NCI-H226 (cell line): Measurements from ENCODE around the gene NAPSA.

Experiments
- DNase-seq: peaks from one replicate; pipeline ENCODE4 v3.0.0-alpha.2; 2015

Gene NAPSA

GRCh38 chr19:50313812-50314536 lies 51.5 kb downstream of the NAPSA start:
- no peak for DNase-seq

DNA sequence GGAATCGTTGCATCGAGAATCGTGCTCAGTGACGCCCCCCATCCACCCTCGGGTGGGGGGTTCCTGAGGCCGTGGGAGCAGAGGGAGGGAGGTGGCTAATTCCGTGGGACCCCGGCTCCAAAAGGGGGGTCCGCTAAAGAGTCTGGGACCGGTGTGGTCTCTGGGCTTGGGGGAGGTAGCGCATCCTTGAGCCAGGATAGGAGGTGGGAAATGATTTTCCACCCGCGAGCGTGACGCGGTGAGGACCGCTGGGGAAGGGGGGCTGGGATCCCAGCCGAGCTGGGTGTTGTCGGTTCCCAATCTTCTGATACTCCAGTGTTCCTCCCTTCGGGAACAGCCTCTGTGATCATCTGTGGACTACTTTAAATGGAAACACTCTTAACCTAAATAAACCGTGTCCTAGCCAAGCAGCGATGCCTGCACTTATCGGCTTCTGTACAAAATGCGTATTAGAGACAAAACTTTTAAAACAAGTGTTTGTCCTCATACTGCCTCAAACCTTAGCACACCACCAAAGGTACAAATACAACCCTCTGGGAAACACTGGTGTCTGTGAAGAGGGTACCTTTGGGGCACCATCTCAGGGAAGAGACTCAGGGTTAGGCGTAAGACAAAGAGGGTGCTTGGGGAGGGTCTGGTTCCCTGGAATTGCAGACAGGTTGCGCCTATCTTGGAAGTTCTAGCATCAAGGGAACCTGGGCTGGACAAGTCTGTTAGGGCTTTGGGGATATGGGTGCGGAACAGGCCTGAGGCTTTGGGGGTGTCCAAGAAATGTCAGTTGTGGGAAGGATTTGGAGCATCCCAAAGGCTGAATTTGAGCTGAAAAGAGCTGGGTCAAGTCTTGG lies 52.2 kb downstream of the NAPSA start:
- no peak for DNase-seq

GRCh38 chr19:50311723-50312635 lies 53.5 kb downstream of the NAPSA start:
- DNase-seq, result peak; percentile 12

- DNase-seq, result no peak
Observed at GRCh38 chr19:50310759-50311465, 54.5 kb downstream of the NAPSA start.

GRCh38 chr19:50309396-50310125 lies 55.9 kb downstream of the NAPSA start:
- DNase-seq, result no peak

DNA sequence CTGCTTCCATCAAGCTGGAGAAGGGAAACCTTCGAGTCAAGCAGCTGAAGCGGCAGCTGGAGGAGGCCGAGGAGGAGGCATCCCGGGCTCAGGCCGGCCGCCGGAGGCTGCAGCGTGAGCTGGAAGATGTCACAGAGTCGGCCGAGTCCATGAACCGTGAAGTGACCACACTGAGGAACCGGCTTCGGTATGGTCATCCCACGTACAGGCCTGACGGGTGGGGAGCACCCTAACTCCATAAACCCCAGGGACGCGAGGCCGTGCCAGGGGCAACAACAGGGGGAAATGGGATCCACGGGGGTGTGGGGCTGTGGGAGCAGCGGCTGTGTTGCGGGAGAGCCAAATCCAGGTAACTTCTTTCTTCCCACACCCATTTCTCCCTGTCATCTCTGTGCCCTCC lies 56.4 kb downstream of the NAPSA start:
- DNase-seq, result no peak
